Testis (tissue), 2 donors: Measurements from ENCODE around the gene SDSL.

Experiments used
- CTCF ChIP-seq, 3 experiments: fragments of 450-650 bp in 2 of 3; fragments of 200-600 bp in 1 of 3; sonication (generic) in 1 of 3; IDR thresholded peaks; one replicate each; pipeline ENCODE4 v1.5.1; 2016 to 2019; ENCODE audit warnings: antibody characterized with exemption in 3 of 3, mild to moderate bottlenecking in 2 of 3, moderate library complexity in 1 of 3
- POLR2A ChIP-seq: fragments of 450-650 bp; IDR thresholded peaks from one replicate; pipeline ENCODE4 v1.6.1; 2017; ENCODE audit warnings: antibody characterized with exemption, mild to moderate bottlenecking, moderate library complexity

- no peak for TF ChIP-seq CTCF (IDR thresholded peaks at IDR 0.05)
- no peak for TF ChIP-seq POLR2A
These were observed 24.5 kb upstream of the SDSL start for GRCh38 chr12:113397497-113398197.
